Activated CD4-positive, alpha-beta T cell treated with anti-CD3 and anti-CD28 coated beads for 4 hours (primary cell): ENCODE measurements around the gene SLC39A8.
"Not testable (repeated sequence)": the region's sequence is repeated elsewhere in the genome, so short reads cannot be mapped to it uniquely, and the experiment has no call there.

Experiments
- DNase-seq, 2 donors: peaks; one replicate each; pipeline ENCODE4 v3.0.0-alpha.2; 2020

SLC39A8 gene

GRCh38 chr4:102298716-102299115 lies 46.6 kb downstream of the SLC39A8 start:
- no peak for DNase-seq

GRCh38 chr4:102295153-102295862 lies 50.0 kb downstream of the SLC39A8 start:
- no peak for DNase-seq

GRCh38 chr4:102288497-102288896 lies 56.8 kb downstream of the SLC39A8 start:
- no peak for DNase-seq

GRCh38 chr4:102285831-102286230 lies 59.5 kb downstream of the SLC39A8 start:
- DNase-seq, result no peak

- DNase-seq, result no peak
These were observed 64.0 kb downstream of the SLC39A8 start for GRCh38 chr4:102281171-102281839.

- DNase-seq, result not testable (repeated sequence)
These were observed 72.0 kb downstream of the SLC39A8 start for GRCh38 chr4:102273317-102273716.

GRCh38 chr4:102272318-102272717 lies 73.0 kb downstream of the SLC39A8 start:
- DNase-seq, result no peak

- DNase-seq, result no peak
These were observed 76.9 kb downstream of the SLC39A8 start for GRCh38 chr4:102268355-102268754.

GRCh38 chr4:102263024-102263787 lies 82.1 kb downstream of the SLC39A8 start:
- no peak for DNase-seq

GRCh38 chr4:102259702-102260101 lies 85.6 kb downstream of the SLC39A8 start:
- no peak for DNase-seq

GRCh38 chr4:102259081-102259480 lies 86.2 kb downstream of the SLC39A8 start:
- DNase-seq, result no peak

GRCh38 chr4:102256321-102256720 lies 89.0 kb downstream of the SLC39A8 start:
- DNase-seq, result no peak

- DNase-seq, result no peak
These were observed 91.4 kb downstream of the SLC39A8 start for GRCh38 chr4:102253860-102254259.

- DNase-seq, result no peak
These were observed 93.1 kb downstream of the SLC39A8 start for GRCh38 chr4:102252171-102252570.

GRCh38 chr4:102250341-102250740 lies 94.9 kb downstream of the SLC39A8 start:
- DNase-seq, result no peak

- no peak for DNase-seq
These were observed 98.2 kb downstream of the SLC39A8 start for GRCh38 chr4:102247041-102247440.

GRCh38 chr4:102246416-102246815 lies 98.9 kb downstream of the SLC39A8 start:
- no peak for DNase-seq

GRCh38 chr4:102244878-102245535 lies 100.3 kb downstream of the SLC39A8 start:
- no peak for DNase-seq

GRCh38 chr4:102243296-102243695 lies 102.0 kb downstream of the SLC39A8 start:
- DNase-seq, result not testable (repeated sequence)

- DNase-seq, result no peak
These were observed 110.9 kb downstream of the SLC39A8 start for GRCh38 chr4:102234243-102234838.

- DNase-seq, result no peak
These were observed 115.1 kb downstream of the SLC39A8 start for GRCh38 chr4:102230194-102230593.

- no peak for DNase-seq
These were observed 117.9 kb downstream of the SLC39A8 start for GRCh38 chr4:102227388-102227787.

- DNase-seq, result no peak
These were observed 121.8 kb downstream of the SLC39A8 start for GRCh38 chr4:102223461-102223860.
